Activated T-cell treated with anti-CD3 and anti-CD28 coated beads, Interleukin-2, amount 50 U/mL, for 24 hours (primary cell): ENCODE measurements around the gene RBM19.

Experiments used
- DNase-seq: peaks from one replicate; pipeline ENCODE4 v3.0.0-alpha.2; 2020
- H3K27ac Mint-ChIP-seq: 2 replicates; pipeline ENCODE4 v1.8.0; 2020; ENCODE audit warnings: mild to moderate bottlenecking, mixed read lengths
- H3K27me3 Mint-ChIP-seq: 2 replicates; pipeline ENCODE4 v1.8.0; 2020; ENCODE audit warnings: mixed read lengths
- H3K36me3 Mint-ChIP-seq: 2 replicates; pipeline ENCODE4 v1.8.0; 2020; ENCODE audit warnings: low read depth, mixed read lengths
- H3K4me1 Mint-ChIP-seq: 2 replicates; pipeline ENCODE4 v1.8.0; 2020; ENCODE audit warnings: low read depth, mixed read lengths
- H3K4me3 Mint-ChIP-seq: 2 replicates; pipeline ENCODE4 v1.8.0; 2020; ENCODE audit warnings: mild to moderate bottlenecking, moderate library complexity, mixed read lengths
- H3K9me3 Mint-ChIP-seq: 2 replicates; pipeline ENCODE4 v1.8.0; 2020; ENCODE audit warnings: mixed read lengths

RBM19 gene

DNA sequence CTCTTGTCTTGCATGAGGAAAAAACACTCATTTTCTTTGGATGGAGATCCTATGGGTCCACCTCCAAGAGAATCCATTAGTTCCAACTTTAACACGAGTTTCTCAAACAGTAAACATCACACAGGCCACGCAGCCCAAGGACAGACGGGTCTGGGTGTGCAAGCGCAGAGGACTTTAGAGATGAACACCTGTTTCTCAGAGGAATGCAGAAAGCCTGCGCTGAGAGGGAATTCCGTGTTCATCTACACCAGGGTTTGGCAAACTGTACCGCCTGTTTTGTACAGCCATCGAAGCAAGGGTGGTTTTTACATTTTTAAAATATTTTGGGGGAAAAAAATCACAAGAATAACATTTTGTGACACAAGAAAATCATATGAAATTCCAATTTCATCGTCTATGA, 79.4 kb downstream of the RBM19 start:
- H3K27me3 Mint-ChIP-seq = no peaks in the 10 kb centered on the region
- peaks cover 86% of the 10 kb centered on the region for H3K36me3 Mint-ChIP-seq
- H3K27ac Mint-ChIP-seq = no peak overlapping the region
- DNase-seq = no peak
- no peaks in the 10 kb centered on the region for H3K9me3 Mint-ChIP-seq
- H3K4me3 Mint-ChIP-seq = no peak overlapping the region
- no peaks in the 10 kb centered on the region for H3K4me1 Mint-ChIP-seq

DNA sequence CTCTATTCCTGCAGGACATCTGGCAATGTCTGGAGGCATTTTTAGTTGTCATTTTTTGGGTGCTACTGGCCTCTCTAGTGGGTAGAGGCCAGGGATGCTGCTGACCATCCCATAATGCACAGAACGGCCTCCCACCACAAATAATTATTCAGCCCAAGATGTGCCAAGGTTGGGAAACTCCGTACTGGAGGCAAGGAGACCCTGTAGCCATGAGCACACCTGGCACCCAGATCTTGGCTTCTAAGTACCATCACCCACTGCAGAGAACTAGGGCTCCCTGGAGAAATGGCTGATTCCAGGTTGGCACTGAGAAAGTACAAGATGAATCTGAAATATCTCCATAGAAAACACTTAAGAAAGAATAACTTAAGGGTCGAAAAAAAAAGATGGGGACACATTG, 81.7 kb downstream of the RBM19 start:
- H3K9me3 Mint-ChIP-seq = no peaks in the 10 kb centered on the region
- no peak for DNase-seq
- H3K27me3 Mint-ChIP-seq = no peaks in the 10 kb centered on the region
- peaks cover 90% of the 10 kb centered on the region for H3K36me3 Mint-ChIP-seq
- no peaks in the 10 kb centered on the region for H3K4me1 Mint-ChIP-seq
- H3K27ac Mint-ChIP-seq = no peak overlapping the region
- H3K4me3 Mint-ChIP-seq = no peak overlapping the region

DNA sequence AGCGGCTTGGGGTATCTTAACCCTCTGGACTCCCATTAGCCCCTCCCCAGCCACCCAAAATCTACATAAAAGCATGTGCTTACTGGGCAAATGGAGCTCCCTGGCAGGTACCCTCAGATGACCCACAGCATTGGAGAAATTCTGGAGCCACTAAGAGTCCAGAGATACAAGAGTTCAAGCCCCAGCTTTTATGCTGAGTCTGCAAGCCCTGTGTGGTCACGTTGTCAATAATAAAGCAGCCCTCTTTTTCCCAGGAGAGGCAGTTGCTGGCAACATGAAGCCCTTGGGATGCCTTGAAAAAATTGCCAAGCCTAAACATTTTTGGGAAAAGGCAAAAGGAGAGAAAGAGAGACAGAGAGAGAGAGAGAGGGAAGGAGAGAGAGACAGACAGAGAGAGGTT, 83.4 kb downstream of the RBM19 start:
- Mint-ChIP-seq H3K36me3 (peaks cover 90% of the 10 kb centered on the region), H3K27me3 (no peaks in the 10 kb centered on the region), H3K4me1 (no peaks in the 10 kb centered on the region), H3K27ac (no peak overlapping the region), H3K4me3 (no peak overlapping the region), H3K9me3 (no peaks in the 10 kb centered on the region)
- no peak for DNase-seq

DNA sequence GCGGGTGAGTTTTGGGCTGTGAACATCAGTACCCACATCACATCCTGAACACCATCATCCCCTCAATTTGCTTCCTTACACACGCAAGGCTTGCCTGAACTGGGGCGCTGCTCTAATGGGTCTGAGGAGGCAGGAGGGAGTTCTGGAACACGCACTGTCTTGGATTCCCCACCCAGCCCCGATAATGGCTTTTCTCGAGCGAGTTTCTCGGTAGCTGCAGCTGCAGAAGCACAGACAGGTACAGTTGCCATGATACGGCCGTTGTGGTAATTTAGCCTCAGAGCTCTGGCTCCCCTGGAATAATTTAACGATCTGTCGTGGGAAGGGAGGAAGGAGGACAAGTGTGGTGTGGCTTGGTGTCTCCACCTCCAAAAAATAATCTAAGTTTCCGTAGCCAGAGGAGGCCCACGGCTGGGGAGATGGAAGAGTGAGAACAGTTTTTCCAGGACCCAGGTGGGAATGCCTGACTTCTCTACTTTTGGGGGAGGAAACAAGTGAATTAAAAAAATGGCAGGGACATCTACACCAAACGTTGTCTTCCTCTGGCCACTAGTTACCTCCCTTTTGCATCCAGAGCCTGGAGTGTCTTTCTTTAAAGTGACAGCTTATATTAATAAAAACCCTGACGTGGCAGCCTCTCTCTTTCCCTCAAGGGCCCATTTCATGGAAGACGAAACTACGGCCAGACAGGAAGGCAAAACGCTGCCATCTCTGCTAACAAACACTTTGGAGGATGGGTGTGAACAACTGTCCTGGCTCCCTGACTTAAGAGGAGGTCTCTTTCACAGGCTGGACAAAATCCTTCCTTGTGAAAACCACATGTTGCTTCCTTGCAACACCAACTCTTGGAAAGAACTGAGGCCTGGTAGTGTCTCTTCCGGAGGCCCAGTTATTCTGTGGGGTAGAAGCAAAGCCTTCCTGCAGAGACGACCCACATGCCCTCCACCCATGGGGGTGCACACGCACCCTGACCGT, 84.8 kb downstream of the RBM19 start:
- Mint-ChIP-seq H3K9me3 (no peaks in the 10 kb centered on the region), H3K27me3 (no peaks in the 10 kb centered on the region), H3K4me3 (no peak overlapping the region), H3K4me1 (no peaks in the 10 kb centered on the region), H3K27ac (no peak overlapping the region), H3K36me3 (peaks cover 89% of the 10 kb centered on the region)
- no peak for DNase-seq

DNA sequence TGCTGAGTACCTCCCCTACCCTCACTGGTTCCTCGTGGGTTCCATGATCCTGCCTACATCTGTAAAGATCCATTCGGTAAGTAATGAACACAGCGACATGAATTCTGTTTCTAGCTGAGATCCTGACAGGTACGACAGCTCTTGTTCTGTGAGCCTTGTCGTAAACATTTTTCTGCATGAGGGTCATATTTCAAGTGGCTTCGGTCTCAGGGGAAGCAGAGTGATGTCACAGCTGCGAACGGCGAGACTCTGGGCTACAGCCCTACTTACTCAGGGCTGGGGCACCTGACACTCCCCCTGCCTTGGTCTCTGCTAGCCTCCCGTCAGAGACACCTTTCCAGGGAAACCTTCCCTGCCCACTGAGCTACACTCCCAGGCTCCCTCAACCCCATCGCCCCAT, 85.8 kb downstream of the RBM19 start:
- H3K27me3 Mint-ChIP-seq = no peaks in the 10 kb centered on the region
- no peak for DNase-seq
- H3K9me3 Mint-ChIP-seq = no peaks in the 10 kb centered on the region
- H3K4me3 Mint-ChIP-seq = no peak overlapping the region
- H3K4me1 Mint-ChIP-seq = no peaks in the 10 kb centered on the region
- peaks cover 94% of the 10 kb centered on the region for H3K36me3 Mint-ChIP-seq
- no peak overlapping the region for H3K27ac Mint-ChIP-seq

DNA sequence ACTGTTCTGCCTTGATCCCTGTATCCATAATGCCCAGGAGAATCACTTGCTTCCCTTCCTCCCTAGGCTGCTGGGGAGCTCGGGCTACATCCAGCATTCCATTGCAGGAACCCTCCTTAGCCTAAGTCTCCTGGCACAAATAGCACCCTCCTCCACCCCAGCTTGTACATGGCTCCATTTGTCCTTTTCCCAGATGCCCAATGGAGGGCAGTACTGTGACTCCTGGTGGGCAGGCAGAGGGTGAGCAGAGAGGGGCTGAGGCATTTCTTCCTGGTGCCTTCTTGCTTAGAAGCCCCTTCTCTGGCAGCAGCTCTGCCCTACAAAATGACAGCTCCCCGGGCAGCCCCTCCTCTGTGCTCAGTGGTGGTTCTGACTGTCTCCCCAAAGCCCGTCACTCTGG, 86.5 kb downstream of the RBM19 start:
- H3K9me3 Mint-ChIP-seq = no peaks in the 10 kb centered on the region
- no peak overlapping the region for H3K4me3 Mint-ChIP-seq
- no peak overlapping the region for H3K27ac Mint-ChIP-seq
- H3K4me1 Mint-ChIP-seq = no peaks in the 10 kb centered on the region
- no peaks in the 10 kb centered on the region for H3K27me3 Mint-ChIP-seq
- no peak for DNase-seq
- H3K36me3 Mint-ChIP-seq = peaks cover 94% of the 10 kb centered on the region

DNA sequence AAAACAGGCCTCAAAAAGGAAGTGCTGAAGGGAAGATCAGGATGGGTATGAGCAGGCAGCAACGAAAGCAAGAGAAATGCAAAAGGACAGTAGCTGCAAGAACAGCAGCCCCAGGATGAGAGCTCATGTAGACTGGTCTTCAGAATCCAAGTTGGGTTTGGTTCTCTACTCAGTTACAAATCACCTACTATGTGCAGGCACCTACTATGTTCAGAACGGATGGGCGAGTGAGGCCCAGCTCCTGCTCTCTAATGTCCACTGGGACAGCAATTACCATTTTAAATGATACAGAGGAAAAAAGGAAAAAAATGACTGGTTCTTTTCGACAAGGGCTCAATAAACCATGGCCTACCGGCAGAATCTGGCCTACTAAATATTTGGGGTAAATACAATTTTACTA, 88.5 kb downstream of the RBM19 start:
- H3K9me3 Mint-ChIP-seq = no peaks in the 10 kb centered on the region
- DNase-seq = no peak
- no peaks in the 10 kb centered on the region for H3K27me3 Mint-ChIP-seq
- no peak overlapping the region for H3K4me3 Mint-ChIP-seq
- no peaks in the 10 kb centered on the region for H3K4me1 Mint-ChIP-seq
- no peak overlapping the region for H3K27ac Mint-ChIP-seq
- H3K36me3 Mint-ChIP-seq = peaks cover 85% of the 10 kb centered on the region

DNA sequence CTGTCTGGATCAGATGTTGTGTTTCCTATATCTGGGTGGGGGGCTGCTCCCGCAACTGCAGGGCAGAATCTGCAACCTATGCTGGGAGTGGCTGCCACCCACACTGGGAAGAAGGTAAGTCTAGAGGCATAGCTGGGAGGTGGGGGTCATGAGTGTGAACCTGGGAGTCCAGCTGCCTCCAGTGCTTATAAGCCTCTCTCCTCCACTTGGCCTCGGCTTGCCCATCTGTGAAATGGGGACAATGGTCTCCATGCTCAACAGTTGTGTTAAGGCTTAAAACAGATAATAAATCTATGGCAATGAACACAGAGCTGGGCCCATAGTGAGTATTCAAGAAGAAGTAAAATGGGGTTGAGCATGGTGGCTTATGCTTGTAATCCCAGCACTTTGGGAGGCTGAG, 90.0 kb downstream of the RBM19 start:
- H3K9me3 Mint-ChIP-seq = no peaks in the 10 kb centered on the region
- no peaks in the 10 kb centered on the region for H3K27me3 Mint-ChIP-seq
- H3K4me3 Mint-ChIP-seq = no peak overlapping the region
- no peak overlapping the region for H3K27ac Mint-ChIP-seq
- no peaks in the 10 kb centered on the region for H3K4me1 Mint-ChIP-seq
- peaks cover 77% of the 10 kb centered on the region for H3K36me3 Mint-ChIP-seq
- no peak for DNase-seq

DNA sequence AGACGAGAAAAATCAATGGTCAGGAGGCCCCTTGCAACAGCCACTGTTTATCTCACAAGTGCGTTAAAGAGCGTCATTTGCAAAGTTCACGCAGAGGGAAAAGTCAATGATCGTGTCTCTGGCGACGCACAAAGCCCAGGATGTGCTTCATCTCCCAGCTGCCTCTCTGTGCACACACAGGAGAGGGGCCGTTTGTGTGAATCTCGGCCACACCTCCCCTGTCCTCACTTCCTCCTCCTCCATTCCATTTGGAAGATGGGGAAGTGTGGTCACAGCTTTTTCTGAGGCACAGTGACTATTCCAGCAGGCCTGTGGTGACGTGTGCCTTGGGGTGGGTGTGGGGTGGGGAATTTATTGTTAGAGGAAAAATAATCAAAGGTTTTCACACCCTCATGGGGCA, 90.4 kb downstream of the RBM19 start:
- no peak overlapping the region for H3K4me3 Mint-ChIP-seq

DNA sequence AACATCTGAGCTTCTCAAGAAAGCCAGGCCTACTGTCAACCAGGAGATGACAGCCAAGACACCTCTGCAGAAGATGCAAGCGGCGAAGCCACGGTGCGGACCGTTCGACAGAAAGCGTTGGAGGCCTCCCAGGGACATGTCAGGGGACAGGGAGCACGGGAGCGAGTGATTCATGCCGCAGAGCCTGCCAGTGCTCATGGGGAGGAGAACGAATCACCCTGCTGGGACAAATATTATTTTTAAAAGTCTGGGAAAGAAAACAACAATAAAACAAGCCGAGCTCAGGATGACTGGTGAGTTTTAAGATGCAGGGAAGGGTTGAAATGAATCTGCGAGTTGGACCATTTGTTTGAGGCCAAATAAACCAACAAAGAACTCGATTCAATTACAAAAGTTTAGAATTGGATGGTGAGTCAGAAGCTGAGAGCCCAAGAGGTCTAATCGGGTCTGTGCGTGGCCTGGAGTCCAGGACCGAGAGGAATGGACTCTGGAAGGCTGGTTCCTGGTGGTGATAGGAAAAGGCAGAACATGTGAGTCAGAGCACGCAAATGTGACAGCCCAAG, 91.0 kb downstream of the RBM19 start:
- H3K36me3 Mint-ChIP-seq = peaks cover 77% of the 10 kb centered on the region
- no peaks in the 10 kb centered on the region for H3K27me3 Mint-ChIP-seq
- no peak overlapping the region for H3K4me3 Mint-ChIP-seq
- no peaks in the 10 kb centered on the region for H3K9me3 Mint-ChIP-seq
- H3K27ac Mint-ChIP-seq = no peak overlapping the region
- H3K4me1 Mint-ChIP-seq = no peaks in the 10 kb centered on the region
- DNase-seq = no peak

More for the DNA sequence above, 90.4 kb downstream of the RBM19 start:
- no peaks in the 10 kb centered on the region for H3K27me3 Mint-ChIP-seq
- H3K36me3 Mint-ChIP-seq = peaks cover 77% of the 10 kb centered on the region
- H3K9me3 Mint-ChIP-seq = no peaks in the 10 kb centered on the region
- H3K4me1 Mint-ChIP-seq = no peaks in the 10 kb centered on the region
- H3K27ac Mint-ChIP-seq = no peak overlapping the region
- DNase-seq = no peak

DNA sequence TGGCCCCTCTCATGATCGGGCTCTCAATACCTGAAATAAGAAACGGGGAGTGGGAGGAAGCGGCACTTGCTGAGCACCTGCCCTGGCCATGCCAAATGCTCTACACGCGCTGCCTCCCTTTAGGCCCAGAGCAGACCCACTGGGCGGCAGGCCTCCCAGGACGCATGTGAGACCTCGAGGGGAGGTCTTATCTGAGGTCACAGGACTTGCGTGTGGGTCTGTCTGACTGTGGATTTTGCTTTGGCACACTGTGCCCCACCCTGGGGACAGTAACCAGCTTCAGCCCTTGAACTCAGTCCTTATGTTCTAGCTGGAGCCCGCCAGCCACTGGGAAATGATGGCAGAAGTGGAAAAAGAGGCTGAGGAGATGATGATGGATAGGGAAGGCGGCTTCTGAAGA, 91.8 kb downstream of the RBM19 start:
- no peak overlapping the region for H3K4me3 Mint-ChIP-seq
- no peak overlapping the region for H3K27ac Mint-ChIP-seq
- H3K27me3 Mint-ChIP-seq = no peaks in the 10 kb centered on the region
- DNase-seq = no peak
- H3K36me3 Mint-ChIP-seq = peaks cover 78% of the 10 kb centered on the region
- no peaks in the 10 kb centered on the region for H3K9me3 Mint-ChIP-seq
- no peaks in the 10 kb centered on the region for H3K4me1 Mint-ChIP-seq

DNA sequence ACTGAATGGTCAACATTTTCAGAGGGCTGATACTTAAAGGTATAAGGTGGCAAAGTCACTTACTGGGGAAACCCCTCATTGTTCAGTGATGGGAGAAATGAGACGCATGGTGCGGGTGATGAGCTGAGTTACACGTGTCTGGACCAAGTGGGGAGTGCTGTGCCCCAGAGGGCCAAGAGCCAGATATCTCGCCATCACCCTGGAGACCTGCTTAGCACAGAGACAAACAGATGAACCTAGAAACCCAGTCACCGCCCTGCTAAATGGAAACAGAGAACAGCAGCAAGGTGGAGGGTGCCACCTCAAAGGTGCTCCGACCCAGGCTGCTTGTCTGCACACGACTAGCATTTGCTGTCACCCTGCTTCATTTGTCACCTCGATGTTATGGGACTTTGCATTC, 92.4 kb downstream of the RBM19 start:
- no peak for DNase-seq
- H3K9me3 Mint-ChIP-seq = no peaks in the 10 kb centered on the region
- peaks cover 76% of the 10 kb centered on the region for H3K36me3 Mint-ChIP-seq
- no peaks in the 10 kb centered on the region for H3K27me3 Mint-ChIP-seq
- no peak overlapping the region for H3K4me3 Mint-ChIP-seq
- H3K4me1 Mint-ChIP-seq = no peaks in the 10 kb centered on the region
- no peak overlapping the region for H3K27ac Mint-ChIP-seq

DNA sequence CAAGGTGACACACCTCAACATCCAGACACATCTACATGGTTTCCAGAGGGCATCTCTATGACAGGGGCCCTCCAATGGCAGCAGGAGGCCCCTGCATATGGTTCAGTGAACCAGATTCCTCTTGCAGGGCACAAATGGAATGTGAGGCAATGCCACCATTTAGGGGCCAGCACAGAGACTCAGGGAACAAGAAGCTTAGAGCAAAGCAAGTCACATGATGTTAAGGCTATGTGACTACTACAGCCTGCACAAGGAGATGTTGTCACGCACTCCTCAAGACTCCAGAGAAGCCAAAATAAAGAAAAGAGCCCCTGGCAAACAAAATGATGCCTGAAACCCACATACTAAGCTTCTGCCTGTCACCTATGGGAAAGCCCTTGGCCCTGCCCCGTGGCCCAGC, 95.2 kb downstream of the RBM19 start:
- DNase-seq = no peak
- Mint-ChIP-seq H3K36me3 (peaks cover 73% of the 10 kb centered on the region), H3K27ac (no peak overlapping the region), H3K9me3 (no peaks in the 10 kb centered on the region), H3K4me1 (no peaks in the 10 kb centered on the region), H3K27me3 (no peaks in the 10 kb centered on the region), H3K4me3 (no peak overlapping the region)

DNA sequence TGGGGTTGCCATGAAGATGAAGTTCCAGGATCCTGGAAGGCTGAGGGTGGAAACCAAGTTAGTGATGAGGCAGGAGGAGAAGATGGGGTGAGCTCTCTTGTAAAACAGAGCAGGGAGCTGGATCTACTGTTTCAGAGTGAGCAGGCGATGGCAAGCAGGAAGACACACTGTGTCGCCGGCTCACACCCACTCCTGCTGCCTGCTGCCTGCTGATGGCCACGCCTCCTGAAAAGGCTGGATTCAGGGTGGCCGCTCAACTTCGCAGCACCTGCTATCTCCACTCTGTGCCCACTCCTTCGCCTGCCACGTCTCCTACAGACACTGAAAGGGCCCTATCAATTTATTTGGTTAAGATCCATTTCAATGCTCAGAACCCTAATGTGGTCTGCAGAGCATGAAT, 96.1 kb downstream of the RBM19 start:
- Mint-ChIP-seq H3K4me1 (peaks cover 4% of the 10 kb centered on the region), H3K27ac (no peak overlapping the region), H3K4me3 (no peak overlapping the region), H3K36me3 (peaks cover 73% of the 10 kb centered on the region), H3K27me3 (no peaks in the 10 kb centered on the region), H3K9me3 (no peaks in the 10 kb centered on the region)
- no peak for DNase-seq

DNA sequence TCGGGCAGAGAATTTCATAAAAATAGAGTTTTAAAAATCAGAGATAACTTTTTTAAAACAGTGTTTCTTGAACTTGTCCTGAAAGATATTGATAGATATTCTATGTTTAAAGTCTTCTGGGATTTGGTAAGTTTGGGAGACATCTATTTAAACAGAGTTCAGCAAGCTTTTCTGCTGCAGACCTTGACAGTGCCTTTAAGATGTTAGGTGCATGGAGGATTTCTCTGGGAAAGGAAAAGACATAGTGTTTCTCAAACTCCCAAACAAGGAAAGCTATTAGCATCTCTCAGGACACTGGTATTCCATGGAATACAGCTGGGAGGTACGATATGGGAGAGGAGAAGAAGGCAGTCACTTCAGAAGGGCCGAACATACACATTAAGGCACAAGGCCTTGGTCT, 97.8 kb downstream of the RBM19 start:
- peaks cover 74% of the 10 kb centered on the region for H3K36me3 Mint-ChIP-seq
- H3K27ac Mint-ChIP-seq = no peak overlapping the region
- H3K4me1 Mint-ChIP-seq = peaks cover 16% of the 10 kb centered on the region
- H3K9me3 Mint-ChIP-seq = no peaks in the 10 kb centered on the region
- H3K27me3 Mint-ChIP-seq = no peaks in the 10 kb centered on the region
- no peak for DNase-seq
- no peak overlapping the region for H3K4me3 Mint-ChIP-seq
